Fibroblast of pulmonary artery (primary cell): ENCODE data around the gene SDHB.

ENCODE experiments used
- DNase-seq: peaks from one replicate; pipeline ENCODE4 v3.0.0-alpha.2; 2010; ENCODE audit warnings: low read depth
- H3K4me3 ChIP-seq: replicated peaks from 2 replicates; pipeline ENCODE4 v1.5.1; 2011; ENCODE audit warnings: low read depth, mild to moderate bottlenecking, control low read depth, low read length, moderate library complexity
- CTCF ChIP-seq: IDR thresholded peaks from 2 replicates; pipeline ENCODE4 v1.5.1; 2011; ENCODE audit warnings: mild to moderate bottlenecking, control low read depth, low read length, inconsistent platforms; ENCODE audit errors: missing control alignments

SDHB gene

GRCh38 chr1:17024721-17025120 lies 29.1 kb downstream of the SDHB start:
- no peak for TF ChIP-seq CTCF
- no peak overlapping the region for H3K4me3 ChIP-seq
- DNase-seq = no peak

GRCh38 chr1:17023573-17023972 lies 30.3 kb downstream of the SDHB start:
- no peak overlapping the region for H3K4me3 ChIP-seq
- DNase-seq = no peak
- no peak for TF ChIP-seq CTCF

GRCh38 chr1:17023102-17023501 lies 30.7 kb downstream of the SDHB start:
- no peak for DNase-seq
- no peak overlapping the region for H3K4me3 ChIP-seq
- no peak for TF ChIP-seq CTCF

- no peak for TF ChIP-seq CTCF
- no peak overlapping the region for H3K4me3 ChIP-seq
- no peak for DNase-seq
Observed at GRCh38 chr1:17021896-17022295, 31.9 kb downstream of the SDHB start.

GRCh38 chr1:17020502-17020901 lies 33.3 kb downstream of the SDHB start:
- TF ChIP-seq CTCF = no peak
- no peak for DNase-seq
- H3K4me3 ChIP-seq = no peak overlapping the region

GRCh38 chr1:17018849-17019248 lies 35.0 kb downstream of the SDHB start:
- no peak for TF ChIP-seq CTCF
- no peak overlapping the region for H3K4me3 ChIP-seq
- DNase-seq = no peak

- DNase-seq = no peak
- H3K4me3 ChIP-seq = no peak overlapping the region
- TF ChIP-seq CTCF = no peak
Observed at GRCh38 chr1:17017435-17017834, 36.4 kb downstream of the SDHB start.
